ENCODE data around the gene VSIR.

- TF ChIP-seq CTCF (IDR thresholded peaks at IDR 0.05; ENCODE audit: insufficient read depth, low read depth, low read length) (no peak), EZH2 (IDR thresholded peaks at IDR 0.05; ENCODE audit: insufficient read depth, low read length) (no peak)
These were observed 15.6 kb upstream of the VSIR start for GRCh38 chr10:71788954-71789353.

Measured in astrocyte (in vitro differentiated cells and primary cell).